A549 (cell line): ENCODE results near the gene LMF1. TPM values are rescaled to one million over a fixed set of nuclear protein-coding genes. Genes with fewer than 3 reads are reported as not detected.

Experiments used
- ATAC-seq, 2 experiments: fragments of 200-7000 bp in 1 of 2; fragments of >200 bp in 1 of 2; cut with Nextera tagmentation in 1 of 2; cut with Tn5 transposase in 1 of 2; 3 replicates each; pipeline versions ENCODE4 v1.8.0 to v1.9.1; 2018 to 2020; ENCODE audit warnings: mild to moderate bottlenecking in 1 of 2, moderate library complexity in 1 of 2
- CTCF ChIA-PET: fragments of 300-600 bp; sonication (Branson Sonifier 250); formaldehyde crosslinking; extraction: SDS; loops from one replicate; lab custom pipeline; 2021; ENCODE audit warnings: antibody characterized with exemption, inconsistent platforms; lab: Yijun Ruan, JAX
- POLR2A ChIA-PET: fragments of 350-600 bp; formaldehyde crosslinking; extraction: SDS; loops from one replicate; lab custom pipeline; 2021; ENCODE audit warnings: antibody characterized with exemption, inconsistent platforms; lab: Yijun Ruan, JAX
- DNase-seq, 2 experiments: peaks; one replicate each; pipeline versions ENCODE4 v3.0.0 to v3.0.0-alpha.2; 2011 to 2016; ENCODE audit warnings: low read depth in 1 of 2, low spot score in 1 of 2
- FAIRE-seq: peaks from 2 replicates; lab custom pipeline; 2011; peaks lifted over from hg19 to GRCh38; lab: Jason Lieb, UNC
- H3K27ac ChIP-seq, 2 experiments: fragments of >200 bp; sonication (Bioruptor Twin); formaldehyde crosslinking; 3 replicates each; pipeline ENCODE4 v1.5.1; 2016 to 2017
- H3K4me1 ChIP-seq: fragments of >200 bp; sonication (Bioruptor Twin); formaldehyde crosslinking; 3 replicates; pipeline ENCODE4 v1.6.1; 2016
- H3K4me2 ChIP-seq: fragments of >200 bp; sonication (Bioruptor Twin); formaldehyde crosslinking; 3 replicates; pipeline ENCODE4 v1.6.1; 2016
- H3K4me3 ChIP-seq: fragments of >200 bp; sonication (Bioruptor Twin); formaldehyde crosslinking; 3 replicates; pipeline ENCODE4 v1.5.1; 2016
- H3K9me3 ChIP-seq: fragments of >200 bp; sonication (Bioruptor Twin); formaldehyde crosslinking; 3 replicates; pipeline ENCODE4 v1.6.1; 2016
- EHF ChIP-seq: fragments of 250-450 bp; sonication (Bioruptor Pico); IDR thresholded peaks from 2 replicates; pipeline ENCODE4 v1.5.0; 2020; ENCODE audit warnings: mild to moderate bottlenecking
- ESRRA ChIP-seq: fragments of 150-350 bp; IDR thresholded peaks from 2 replicates; pipeline ENCODE4 v1.6.1; 2014; ENCODE audit warnings: mild to moderate bottlenecking, low read length, borderline replicate concordance
- FOSB ChIP-seq: fragments of 250-450 bp; sonication (Bioruptor Pico); IDR thresholded peaks from 2 replicates; pipeline ENCODE4 v1.5.0; 2020; ENCODE audit warnings: mild to moderate bottlenecking, moderate library complexity
- GATA3 ChIP-seq: IDR thresholded peaks from 2 replicates; pipeline ENCODE4 v1.6.1; 2012; ENCODE audit warnings: borderline replicate concordance
- HEYL ChIP-seq: fragments of 250-450 bp; sonication (Bioruptor Pico); IDR thresholded peaks from 2 replicates; pipeline ENCODE4 v1.8.0; 2021; ENCODE audit warnings: mild to moderate bottlenecking, moderate library complexity
- HOXA7 ChIP-seq: fragments of 250-450 bp; sonication (Bioruptor Pico); IDR thresholded peaks from 2 replicates; pipeline ENCODE4 v1.5.0; 2020; ENCODE audit warnings: mild to moderate bottlenecking, moderate library complexity
- HOXB5 ChIP-seq: fragments of 250-450 bp; sonication (Bioruptor Pico); IDR thresholded peaks from 2 replicates; pipeline ENCODE4 v1.5.0; 2020; ENCODE audit warnings: mild to moderate bottlenecking, moderate library complexity
- MYC ChIP-seq: IDR thresholded peaks from 2 replicates; pipeline ENCODE4 v1.6.1; 2012; ENCODE audit warnings: mild to moderate bottlenecking, inconsistent platforms, low read length, improper control_type of control experiment, borderline replicate concordance
- RCOR1 ChIP-seq: fragments of 150-350 bp; IDR thresholded peaks from 2 replicates; pipeline ENCODE4 v1.6.1; 2014; ENCODE audit warnings: antibody characterized with exemption, low read length, low read depth
- RNF2 ChIP-seq: fragments of 200-600 bp; sonication (generic); IDR thresholded peaks from 2 replicates; pipeline ENCODE4 v1.6.1; 2016; ENCODE audit warnings: low read depth, mild to moderate bottlenecking, antibody characterized with exemption, moderate library complexity, borderline replicate concordance
- ZNF302 ChIP-seq: fragments of 250-450 bp; sonication (Bioruptor Pico); IDR thresholded peaks from 2 replicates; pipeline ENCODE4 v1.9.0; 2021; ENCODE audit warnings: inconsistent platforms, mild to moderate bottlenecking, moderate library complexity
- WGBS: methylation state at CpG from one replicate; pipeline ENCODE4 v1.1.6; 2017; ENCODE audit errors: missing lambda C conversion rate; 5-methylcytosine and 5-hydroxymethylcytosine counted together
- polyA plus RNA-seq, 4 experiments: library from polyadenylated mRNA; depleted of rRNA in 3 of 4; stranded (reverse); fragments of >200 nt; fragmentation: RNase III in 1 of 4; extraction: RNeasy Plus Mini Kit Qiagen cat#74134 plus additional on column Dnase treatment in 1 of 4; gene quantifications; 2 replicates in 3 of 4; 3 replicates in 1 of 4; pipeline ENCODE4 v1.2.3, GENCODE V29; 2011 to 2017
- TF ChIP-seq, protein P1 (sequence below): fragments of 250-450 bp; sonication (Bioruptor Pico); IDR thresholded peaks from 2 replicates; pipeline ENCODE4 v1.5.0; 2021; ENCODE audit warnings: mild to moderate bottlenecking, moderate library complexity, borderline replicate concordance
- TF ChIP-seq, protein P2 (sequence below): IDR thresholded peaks from 2 replicates; pipeline ENCODE4 v1.6.1; 2012; ENCODE audit warnings: low read depth, borderline replicate concordance
- TF ChIP-seq, protein P3 (sequence below): IDR thresholded peaks from 2 replicates; pipeline ENCODE4 v1.6.1; 2012

Gene LMF1
- polyA plus RNA-seq, 2 of the 4 experiments (the other 2 are of a cell fraction): 8.8 to 10.9 TPM

DNA sequence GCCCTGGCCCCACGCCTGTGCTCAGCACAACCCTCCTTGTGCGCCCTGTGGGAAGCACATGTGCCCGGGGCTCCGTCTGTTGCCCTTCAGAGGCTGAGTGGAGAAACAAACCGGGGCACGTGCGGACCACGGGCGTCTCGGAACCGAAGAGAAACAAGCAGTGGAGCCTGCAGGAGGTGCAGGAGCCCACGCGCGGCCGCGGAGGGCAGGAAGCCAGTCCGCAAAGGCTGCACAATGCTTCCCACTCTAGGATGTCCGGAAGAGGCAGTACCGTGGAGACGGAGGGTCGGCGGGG lies 94.8 kb downstream of the LMF1 start:
- DNase-seq (no peak), FAIRE-seq (no peak), ATAC-seq (no peak)
- ChIA-PET POLR2A (no interaction called here), CTCF (interaction anchor here (1.8 kb wide), 1 partner anchor 9 kb away, joined by 5 read pairs; no protein-coding TSS in a partner anchor)
- TF ChIP-seq, protein P1, sequence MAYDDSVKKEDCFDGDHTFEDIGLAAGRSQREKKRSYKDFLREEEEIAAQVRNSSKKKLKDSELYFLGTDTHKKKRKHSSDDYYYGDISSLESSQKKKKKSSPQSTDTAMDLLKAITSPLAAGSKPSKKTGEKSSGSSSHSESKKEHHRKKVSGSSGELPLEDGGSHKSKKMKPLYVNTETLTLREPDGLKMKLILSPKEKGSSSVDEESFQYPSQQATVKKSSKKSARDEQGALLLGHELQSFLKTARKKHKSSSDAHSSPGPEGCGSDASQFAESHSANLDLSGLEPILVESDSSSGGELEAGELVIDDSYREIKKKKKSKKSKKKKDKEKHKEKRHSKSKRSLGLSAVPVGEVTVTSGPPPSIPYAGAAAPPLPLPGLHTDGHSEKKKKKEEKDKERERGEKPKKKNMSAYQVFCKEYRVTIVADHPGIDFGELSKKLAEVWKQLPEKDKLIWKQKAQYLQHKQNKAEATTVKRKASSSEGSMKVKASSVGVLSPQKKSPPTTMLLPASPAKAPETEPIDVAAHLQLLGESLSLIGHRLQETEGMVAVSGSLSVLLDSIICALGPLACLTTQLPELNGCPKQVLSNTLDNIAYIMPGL: no peak
- no peak for TF ChIP-seq RCOR1
- TF ChIP-seq, protein P2, sequence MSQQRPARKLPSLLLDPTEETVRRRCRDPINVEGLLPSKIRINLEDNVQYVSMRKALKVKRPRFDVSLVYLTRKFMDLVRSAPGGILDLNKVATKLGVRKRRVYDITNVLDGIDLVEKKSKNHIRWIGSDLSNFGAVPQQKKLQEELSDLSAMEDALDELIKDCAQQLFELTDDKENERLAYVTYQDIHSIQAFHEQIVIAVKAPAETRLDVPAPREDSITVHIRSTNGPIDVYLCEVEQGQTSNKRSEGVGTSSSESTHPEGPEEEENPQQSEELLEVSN: no peak
- TF ChIP-seq ZNF302 (CRISPR knock-in tag): no peak
- no peaks in the 10 kb centered on the region for H3K4me1 ChIP-seq
- no peaks in the 10 kb centered on the region for H3K9me3 ChIP-seq
- 92% methylated on average over 21 of the region's 22 CpGs for WGBS
- H3K4me3 ChIP-seq: no peak overlapping the region
- no peak overlapping the region for H3K27ac ChIP-seq
- no peak overlapping the region for H3K4me2 ChIP-seq

DNA sequence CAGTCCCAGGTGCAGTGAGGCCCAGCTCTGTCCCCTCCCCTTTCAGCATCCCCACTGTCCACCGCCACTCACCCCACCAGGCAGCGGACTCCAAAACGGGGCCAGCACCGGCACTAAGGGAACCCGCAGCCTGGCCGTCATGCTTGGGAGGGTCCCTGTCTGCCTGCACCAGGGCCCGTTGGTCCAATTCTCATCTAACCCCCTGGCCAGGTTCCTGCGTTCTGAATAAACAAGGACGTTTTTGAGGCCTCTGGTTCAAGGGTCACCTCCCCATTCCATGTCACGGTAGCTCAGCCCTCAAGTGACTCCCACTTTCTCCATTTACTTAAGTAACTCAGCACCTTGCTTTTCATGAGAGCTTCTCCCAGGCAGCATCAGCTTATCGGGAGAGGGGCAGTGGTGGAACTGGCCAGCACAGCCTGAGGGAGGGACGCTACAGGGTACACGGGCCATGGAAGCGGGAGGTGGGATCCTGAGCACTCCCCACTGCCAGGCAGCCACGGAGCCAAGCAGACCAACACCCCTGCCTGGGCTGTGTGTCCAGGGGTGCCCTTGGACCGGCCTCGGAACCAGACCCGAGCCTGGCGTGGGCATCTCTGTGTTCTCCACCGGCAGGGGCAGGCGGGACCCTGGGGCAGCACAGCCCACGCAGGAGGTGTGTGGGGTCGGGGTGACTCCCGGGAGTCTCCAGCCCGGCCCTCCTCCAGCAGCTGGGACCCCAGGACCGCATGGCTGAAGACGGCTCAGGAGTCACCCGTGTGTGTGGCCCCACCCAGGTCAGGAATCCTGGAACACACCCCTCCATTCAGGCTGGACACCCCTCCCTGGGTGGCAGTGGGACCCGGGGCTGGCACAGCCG lies 95.4 kb downstream of the LMF1 start:
- ATAC-seq (no peak), FAIRE-seq (no peak), DNase-seq (no peak)
- CTCF ChIA-PET: interaction anchor here (1.8 kb wide), 1 partner anchor 9 kb away, joined by 5 read pairs; no protein-coding TSS in a partner anchor
- POLR2A ChIA-PET: no interaction called here
- Histone ChIP-seq H3K4me2 (no peak overlapping the region), H3K9me3 (no peaks in the 10 kb centered on the region), H3K4me1 (no peaks in the 10 kb centered on the region), H3K4me3 (no peak overlapping the region), H3K27ac (no peak overlapping the region)
- no peak for TF ChIP-seq HOXB5 (CRISPR knock-in tag)
- TF ChIP-seq, protein P3, sequence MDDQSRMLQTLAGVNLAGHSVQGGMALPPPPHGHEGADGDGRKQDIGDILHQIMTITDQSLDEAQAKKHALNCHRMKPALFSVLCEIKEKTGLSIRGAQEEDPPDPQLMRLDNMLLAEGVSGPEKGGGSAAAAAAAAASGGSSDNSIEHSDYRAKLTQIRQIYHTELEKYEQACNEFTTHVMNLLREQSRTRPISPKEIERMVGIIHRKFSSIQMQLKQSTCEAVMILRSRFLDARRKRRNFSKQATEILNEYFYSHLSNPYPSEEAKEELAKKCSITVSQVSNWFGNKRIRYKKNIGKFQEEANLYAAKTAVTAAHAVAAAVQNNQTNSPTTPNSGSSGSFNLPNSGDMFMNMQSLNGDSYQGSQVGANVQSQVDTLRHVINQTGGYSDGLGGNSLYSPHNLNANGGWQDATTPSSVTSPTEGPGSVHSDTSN: no peak
- TF ChIP-seq HOXA7: no peak
- no peak for TF ChIP-seq HEYL
- 73% methylated on average over 18 of the region's 30 CpGs for WGBS

DNA sequence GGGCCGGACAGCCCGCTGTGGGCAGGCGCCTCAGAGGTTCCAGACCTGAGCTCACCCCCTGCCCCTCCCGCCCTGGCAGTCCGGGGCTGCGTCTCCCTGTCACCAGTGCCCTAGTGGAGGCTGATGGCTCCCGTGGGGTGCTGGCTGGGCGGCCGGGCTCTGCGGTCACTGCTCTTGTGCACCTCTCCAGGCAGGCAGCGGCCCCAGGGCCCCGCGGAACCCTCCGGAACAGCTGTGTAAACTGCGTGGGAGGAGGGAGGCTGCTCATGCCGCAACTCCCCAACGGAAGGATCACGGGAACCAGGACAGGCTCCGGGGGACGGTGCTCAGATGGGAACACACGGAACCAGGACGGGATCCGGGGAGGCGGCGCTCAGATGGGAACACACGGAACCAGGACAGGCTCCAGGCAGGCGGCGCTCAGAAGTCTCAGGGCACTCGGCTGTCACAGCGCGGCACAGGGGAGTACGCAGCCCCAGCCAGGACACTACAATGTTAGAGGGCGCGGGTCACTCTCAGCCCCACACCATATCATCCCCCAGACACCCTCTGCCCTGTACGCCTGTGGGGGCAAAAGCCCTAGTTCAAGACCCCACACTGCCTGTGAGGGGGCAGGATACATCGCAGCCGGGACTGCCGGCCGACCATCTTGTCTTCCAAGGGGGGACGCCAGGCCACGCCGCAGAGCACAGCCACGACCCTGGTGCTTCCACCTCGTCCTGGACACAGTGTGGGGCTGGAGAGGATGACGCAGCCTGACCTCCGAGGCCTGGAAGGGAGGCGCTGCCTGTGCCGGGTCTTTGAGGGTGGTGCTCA lies 96.2 kb downstream of the LMF1 start:
- Histone ChIP-seq H3K9me3 (no peaks in the 10 kb centered on the region), H3K4me1 (no peaks in the 10 kb centered on the region), H3K27ac (no peak overlapping the region), H3K4me2 (no peak overlapping the region)
- ATAC-seq: no peak
- TF ChIP-seq ESRRA (no peak), FOSB (CRISPR knock-in tag) (no peak), HOXA7 (no peak), GATA3 (no peak), EHF (CRISPR knock-in tag) (no peak), ZNF302 (CRISPR knock-in tag) (no peak), MYC (no peak), RNF2 (no peak)
- TF ChIP-seq, all 56 proteins: peak for 0
- H3K4me3 ChIP-seq: no peak overlapping the region
- POLR2A ChIA-PET: no interaction called here
- FAIRE-seq: no peak
- CTCF ChIA-PET: interaction anchor here (1.6 kb wide), 1 partner anchor 183 kb away, joined by 4 read pairs; no protein-coding TSS in a partner anchor
- WGBS: 91% methylated on average over 21 of the region's 48 CpGs
- DNase-seq: no peak
